GM19099 (cell line): Measurements from ENCODE around the gene TNS3.

ENCODE experiments used
- POLR2A ChIP-seq: IDR thresholded peaks from 3 replicates; pipeline ENCODE4 v1.6.1; 2011; ENCODE audit warnings: low read depth; ENCODE audit not compliant: insufficient read length; ENCODE audit errors: extremely low read depth

Gene TNS3

DNA sequence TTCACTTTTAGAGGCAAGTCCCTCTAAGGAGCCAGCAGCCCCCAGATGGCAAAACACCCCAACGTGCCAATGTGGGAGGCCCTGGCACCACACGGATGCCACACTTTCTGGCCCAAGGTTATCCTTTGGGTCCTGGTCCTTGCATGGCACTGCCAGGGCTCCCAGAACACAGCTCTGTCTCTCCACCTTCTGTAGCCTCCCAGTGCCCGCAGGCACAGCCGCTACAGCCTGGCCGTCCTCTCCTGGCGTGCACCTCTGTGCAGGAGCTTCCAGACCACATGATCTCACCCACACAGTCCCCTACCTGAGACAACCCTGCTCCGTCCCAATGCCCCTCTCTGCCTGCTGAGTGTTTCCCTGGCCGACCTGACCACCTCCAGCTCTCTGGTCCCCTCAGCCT, 215.0 kb downstream of the TNS3 start:
- no peak for TF ChIP-seq POLR2A

DNA sequence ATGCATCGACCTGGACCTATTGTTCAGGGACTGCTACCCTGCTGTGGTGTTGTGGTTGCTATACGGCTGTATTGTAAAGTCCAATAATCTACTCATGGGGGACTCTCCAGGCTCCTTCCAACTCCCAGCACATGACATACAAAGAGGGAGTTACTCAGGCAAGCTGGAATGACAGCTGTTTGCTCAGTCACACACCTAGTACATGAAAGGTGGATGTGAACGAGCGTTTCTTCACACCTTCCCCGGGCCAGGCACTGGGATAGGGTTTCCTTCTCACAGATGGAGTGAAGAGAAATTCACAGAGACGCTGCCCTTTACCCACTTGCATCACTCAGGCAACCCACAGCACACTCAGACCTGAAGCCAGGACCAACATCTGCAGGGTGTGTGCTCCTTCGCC, 215.7 kb downstream of the TNS3 start:
- no peak for TF ChIP-seq POLR2A

DNA sequence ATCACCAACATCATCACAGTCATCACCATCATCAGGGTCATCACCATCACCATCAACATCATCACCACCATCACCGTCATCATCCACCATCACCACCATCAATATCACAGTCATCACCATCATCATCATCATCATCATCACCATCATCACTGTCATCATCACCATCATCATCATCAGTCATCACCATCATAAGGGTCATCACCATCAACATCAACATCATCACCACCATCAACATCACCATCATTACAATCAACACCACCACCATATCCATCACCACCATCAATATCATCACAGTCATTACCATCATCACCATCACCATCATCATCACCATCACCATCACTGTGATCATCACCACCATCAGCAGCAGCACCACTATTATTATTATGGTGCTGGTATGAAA, 218.9 kb downstream of the TNS3 start:
- no peak for TF ChIP-seq POLR2A

DNA sequence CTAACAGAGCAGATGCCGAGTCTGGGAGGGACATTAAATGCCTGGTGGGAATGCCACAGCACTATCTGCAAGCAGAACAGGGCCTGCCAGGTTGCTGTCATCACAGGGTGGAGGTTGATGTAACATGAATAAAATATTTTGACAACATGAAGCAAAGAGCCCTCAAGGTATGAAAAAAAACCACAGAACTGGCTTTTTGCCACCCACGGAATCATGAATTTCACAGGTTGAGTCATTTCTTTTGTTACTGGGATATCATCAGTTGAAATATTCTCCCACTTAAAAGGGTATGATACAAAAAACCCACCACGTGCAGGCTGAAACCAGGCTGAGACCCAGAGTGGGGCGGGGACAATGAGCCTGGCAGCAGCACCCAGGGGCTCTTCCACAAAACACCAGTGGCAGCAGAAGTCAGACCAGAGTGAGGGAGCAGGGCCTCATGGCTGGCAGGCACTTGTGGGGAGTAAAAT, 220.1 kb downstream of the TNS3 start:
- no peak for TF ChIP-seq POLR2A

DNA sequence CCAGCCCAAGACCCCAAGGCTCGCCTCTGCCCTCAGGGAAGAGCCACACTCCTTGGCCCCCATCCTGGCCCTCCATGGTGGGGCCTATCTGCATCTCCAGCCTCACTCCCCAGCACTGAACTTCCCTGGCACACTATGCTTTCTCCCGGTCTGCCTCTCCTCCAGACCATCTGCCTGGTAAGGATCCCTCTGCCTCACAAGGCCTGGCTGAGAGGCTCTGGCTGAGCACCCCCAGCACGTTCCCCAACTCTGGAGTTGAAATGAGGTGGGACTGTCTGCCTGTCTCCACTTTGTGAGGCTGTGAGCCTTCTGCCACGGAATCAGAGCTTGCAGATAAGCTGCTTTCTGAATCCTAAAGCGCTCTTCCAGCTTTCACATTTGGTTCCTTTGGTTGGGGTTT, 220.7 kb downstream of the TNS3 start:
- TF ChIP-seq POLR2A = no peak

DNA sequence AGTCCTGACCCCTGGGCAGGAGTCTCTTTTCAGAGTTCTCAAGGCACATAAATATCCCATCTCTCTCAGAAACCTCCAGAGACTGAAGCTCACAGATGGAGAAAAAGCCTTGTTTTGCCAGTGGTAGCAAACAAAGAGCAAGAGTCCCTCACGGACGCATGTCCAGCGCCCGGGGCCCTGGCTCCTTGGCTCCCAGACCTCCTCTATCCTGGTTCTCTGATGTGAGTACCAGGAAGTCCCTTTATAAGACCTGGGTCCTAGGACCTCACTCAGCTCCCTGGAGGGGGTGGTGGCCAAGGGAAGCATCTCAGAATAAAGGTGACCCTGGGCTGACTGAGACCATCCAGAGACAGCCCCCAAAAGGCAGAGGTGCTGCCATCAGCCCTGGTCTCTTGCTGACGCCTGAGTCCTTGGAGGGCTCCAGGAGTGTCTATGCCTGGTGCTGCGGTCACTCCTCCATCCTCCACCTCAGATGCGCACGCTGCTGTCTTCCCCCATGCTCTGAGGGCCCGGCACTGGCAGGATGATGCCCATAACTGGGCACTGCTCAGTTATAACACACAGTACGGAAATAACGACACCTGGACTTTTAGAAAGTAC, 221.5 kb downstream of the TNS3 start:
- no peak for TF ChIP-seq POLR2A

DNA sequence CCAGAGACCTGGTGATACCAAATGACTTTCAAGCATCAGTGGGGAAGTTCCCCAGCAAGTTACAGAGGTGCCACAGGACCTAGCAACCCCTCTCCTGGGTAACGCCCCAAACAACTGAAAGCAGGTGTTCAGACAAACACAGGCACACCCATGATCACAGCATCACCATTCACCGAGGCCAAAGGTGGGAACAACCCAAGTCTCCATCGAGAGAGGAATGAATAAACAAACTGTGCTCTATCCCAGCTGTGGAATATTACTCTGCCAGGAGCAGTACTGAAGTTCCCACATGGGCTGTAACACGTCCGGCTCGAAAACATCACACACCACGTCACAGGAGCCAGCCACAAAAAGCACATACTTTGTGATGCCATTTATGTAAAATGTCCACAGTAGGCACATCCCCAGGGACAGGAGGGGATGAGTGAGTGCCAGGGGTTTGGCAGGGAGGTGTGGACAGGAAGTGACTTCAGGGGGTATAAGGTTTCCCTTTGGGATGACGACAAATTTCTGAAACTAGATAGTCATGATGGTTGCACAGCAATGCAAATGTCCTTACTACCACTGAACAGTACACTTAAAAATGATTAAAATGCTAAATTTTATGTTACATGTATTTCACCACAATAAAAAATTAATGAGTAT, 222.8 kb downstream of the TNS3 start:
- no peak for TF ChIP-seq POLR2A

DNA sequence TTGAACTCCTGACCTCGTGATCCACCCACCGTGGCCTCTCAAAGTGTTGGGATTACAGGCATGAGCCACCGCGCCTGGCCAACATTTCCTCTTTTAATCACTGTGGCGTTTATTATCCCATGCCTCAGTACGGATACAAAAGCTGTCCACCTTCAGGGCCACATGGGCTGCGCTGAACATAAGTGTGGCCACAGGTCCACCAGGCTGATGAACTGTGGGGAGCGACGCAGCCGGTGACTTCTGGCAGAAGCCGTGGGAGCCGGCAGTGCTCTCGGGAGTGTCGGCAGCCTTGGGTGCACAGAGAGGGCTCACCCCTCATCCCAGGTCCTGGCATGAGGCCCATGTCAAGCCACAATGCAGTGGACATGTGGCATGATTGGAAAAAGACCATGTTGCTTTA, 223.6 kb downstream of the TNS3 start:
- TF ChIP-seq POLR2A = no peak

DNA sequence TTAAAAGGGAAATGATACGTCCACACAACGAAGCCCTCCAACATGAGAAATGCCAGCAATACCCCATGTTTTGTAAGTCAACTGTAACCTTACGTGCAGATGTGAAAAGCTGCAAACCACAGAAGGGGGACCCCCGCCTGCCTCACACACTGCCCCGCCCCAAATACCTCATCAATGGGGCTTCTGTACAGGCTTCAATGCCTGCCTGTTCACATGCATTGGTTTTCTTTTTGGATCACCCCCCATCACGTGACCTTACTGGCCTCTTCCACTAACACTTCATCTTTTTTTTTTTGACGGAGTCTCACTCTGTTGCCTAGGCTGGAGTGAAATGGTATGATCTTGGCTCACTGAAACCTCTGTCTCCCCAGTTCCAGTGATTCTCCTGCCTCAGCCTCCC, 224.0 kb downstream of the TNS3 start:
- no peak for TF ChIP-seq POLR2A

DNA sequence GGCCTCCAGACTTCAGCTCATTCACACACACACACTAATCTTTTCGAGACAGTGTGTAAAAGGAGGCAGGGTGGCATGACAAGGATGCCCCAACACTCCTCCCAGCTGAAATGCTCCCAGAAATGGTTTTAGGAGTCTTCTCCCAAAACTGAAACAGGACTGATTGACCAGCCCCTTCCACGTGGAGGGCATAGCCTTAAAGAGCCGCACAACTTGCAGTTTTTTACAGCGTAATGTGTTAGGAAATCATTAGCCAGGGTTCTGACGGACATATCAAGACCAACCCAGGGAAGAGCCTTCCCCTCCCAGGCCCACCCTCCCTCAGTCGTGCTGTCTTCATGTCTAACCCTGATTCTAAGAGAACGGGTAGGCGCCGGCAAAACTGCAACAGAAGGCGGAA, 224.6 kb downstream of the TNS3 start:
- no peak for TF ChIP-seq POLR2A

DNA sequence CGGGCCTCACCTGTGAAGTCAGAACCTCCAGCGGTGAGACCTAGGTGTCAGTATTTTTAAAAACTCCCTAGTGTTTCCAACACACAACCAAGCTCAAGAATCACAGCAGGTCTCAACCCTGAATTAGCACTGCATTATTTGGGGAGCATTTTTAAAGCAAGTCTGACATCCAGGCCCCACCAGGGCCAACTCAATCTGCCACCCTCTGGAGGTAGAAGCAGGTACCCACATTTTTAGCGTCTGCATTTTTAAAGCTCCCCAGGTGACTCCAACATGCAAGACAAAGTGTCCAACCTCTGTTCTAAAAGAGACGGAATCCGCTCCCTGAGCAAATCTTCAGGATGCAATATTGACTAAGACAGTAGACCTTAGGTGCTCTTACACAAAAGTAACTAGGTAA, 225.7 kb downstream of the TNS3 start:
- no peak for TF ChIP-seq POLR2A

DNA sequence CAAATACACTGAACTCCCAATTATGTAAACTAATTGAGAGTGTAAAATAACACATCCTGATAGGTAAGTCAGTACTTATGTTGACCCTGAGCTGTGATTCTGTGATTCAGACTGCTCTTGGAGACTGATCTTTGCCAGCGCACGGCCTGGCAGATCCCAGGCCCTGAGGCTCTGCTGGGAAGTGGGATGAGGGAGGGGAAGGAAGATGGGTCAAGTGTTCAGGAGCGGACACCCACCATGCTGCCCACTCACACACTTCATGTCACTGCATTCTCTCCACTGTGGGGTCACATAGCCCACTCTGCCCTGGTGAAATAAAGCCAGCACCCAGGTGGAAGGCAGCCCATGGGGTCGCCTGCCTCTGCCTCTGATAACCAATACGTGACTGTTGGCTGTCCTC, 226.2 kb downstream of the TNS3 start:
- no peak for TF ChIP-seq POLR2A

DNA sequence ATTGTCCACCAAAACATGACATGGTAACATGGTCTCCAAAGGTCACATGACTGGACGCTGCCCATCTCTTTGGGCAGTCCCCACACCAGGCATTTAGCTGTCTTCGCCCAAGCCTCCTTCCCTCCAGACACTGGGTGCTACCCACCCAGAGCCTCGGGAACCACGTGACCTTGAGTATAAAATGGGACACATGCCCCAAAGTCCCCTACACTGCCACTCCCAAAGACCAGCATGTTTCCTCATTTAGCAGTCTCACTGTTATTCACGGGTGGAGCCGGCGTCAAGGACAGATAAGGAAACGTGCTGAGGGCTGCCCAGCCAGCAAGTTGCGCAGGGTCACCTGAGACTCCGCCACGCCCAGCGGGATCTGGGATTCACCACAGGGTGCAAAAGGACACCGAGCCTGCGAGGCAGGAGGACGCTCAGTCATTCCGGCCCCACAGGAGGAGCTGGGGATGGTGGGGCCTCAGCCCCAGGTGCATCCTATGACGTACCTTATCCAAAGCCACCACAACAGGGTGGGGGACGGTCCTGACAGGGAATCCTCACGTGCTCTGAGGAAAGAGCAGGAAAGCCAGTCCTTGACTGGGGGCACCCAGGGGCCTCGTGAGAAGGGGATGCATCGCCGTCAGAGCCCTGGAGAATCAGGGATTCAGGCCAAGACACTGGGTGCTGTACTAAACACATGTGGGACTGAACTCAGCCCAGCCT, 226.9 kb downstream of the TNS3 start:
- no peak for TF ChIP-seq POLR2A

DNA sequence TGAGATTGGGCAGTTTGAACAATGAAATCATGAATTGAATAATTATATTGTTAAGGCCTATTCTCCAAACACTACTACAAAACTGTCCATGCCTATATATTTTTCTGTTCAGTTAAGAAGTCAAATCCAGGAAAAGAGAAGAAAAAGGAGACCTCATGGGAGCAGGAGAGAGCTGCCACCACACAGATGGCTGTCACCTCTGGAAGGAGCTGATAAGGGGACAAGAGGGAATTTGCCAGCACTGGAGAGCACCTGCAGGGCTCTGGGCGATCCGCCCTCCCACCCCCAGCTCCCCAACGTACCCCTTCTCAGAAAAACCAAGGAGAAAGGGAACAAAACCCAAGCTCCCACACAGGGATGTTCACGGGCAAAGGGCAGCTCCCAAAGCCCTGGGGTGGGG, 227.8 kb downstream of the TNS3 start:
- no peak for TF ChIP-seq POLR2A

DNA sequence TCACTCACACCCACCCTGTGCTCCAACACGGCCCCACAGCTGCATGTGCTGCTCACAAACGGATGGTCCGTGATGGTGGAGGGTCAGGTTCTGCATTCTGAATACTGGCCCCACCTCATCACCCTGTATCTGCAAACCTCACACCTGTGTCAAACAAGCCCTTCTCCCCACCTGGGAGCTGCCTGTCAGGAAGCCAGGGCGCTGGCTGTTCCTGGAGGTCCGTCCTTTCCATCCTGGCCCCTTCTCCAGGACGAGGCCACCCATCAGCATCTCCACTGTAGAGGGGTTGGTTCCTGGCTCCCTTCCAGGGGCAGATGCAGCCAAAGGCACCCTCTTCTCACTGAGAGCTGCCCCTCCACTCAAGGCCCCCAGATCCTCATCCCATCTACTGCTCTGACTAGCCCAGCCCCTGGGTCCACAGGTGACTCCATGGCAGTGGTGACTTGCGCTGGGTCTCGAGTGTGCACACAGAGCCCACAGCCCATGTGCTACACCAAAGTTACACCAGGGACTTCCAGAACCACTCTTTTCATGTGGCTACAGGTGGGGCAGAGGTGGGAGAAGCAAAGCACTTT, 229.4 kb downstream of the TNS3 start:
- no peak for TF ChIP-seq POLR2A
